Chondrocyte (in vitro differentiated cells): ENCODE data around the gene SLC25A10. TPM values are rescaled to one million over a fixed set of nuclear protein-coding genes. Genes with fewer than 3 reads are reported as not detected.

Experiments used
- DNase-seq: peaks from one replicate; pipeline ENCODE4 v3.0.0; 2021; ENCODE audit warnings: mixed read lengths, low spot score
- H3K27ac Mint-ChIP-seq: one replicate; pipeline ENCODE4 v1.8.0; 2021; ENCODE audit warnings: mild to moderate bottlenecking, moderate library complexity, mixed read lengths; ENCODE audit not compliant: unreplicated experiment
- H3K27me3 Mint-ChIP-seq: 2 replicates; pipeline ENCODE4 v1.8.0; 2021; ENCODE audit warnings: low read depth, mixed read lengths
- H3K36me3 Mint-ChIP-seq: 2 replicates; pipeline ENCODE4 v1.8.0; 2021; ENCODE audit warnings: low read depth, mixed read lengths
- H3K4me1 Mint-ChIP-seq: 2 replicates; pipeline ENCODE4 v1.8.0; 2021; ENCODE audit warnings: low read depth, mild to moderate bottlenecking, mixed read lengths
- H3K4me3 Mint-ChIP-seq: one replicate; pipeline ENCODE4 v1.8.0; 2021; ENCODE audit warnings: mild to moderate bottlenecking, moderate library complexity, mixed read lengths; ENCODE audit not compliant: unreplicated experiment
- H3K9me3 Mint-ChIP-seq: 2 replicates; pipeline ENCODE4 v1.8.0; 2021; ENCODE audit warnings: low read depth, mixed read lengths
- total RNA-seq: library from RNA; stranded (reverse); gene quantifications from 3 replicates; pipeline ENCODE4 v1.2.1, GENCODE V29; 2021
- TF ChIP-seq, protein P1 (sequence below): fragments of 200-600 bp; sonication (generic); IDR thresholded peaks from 2 replicates; pipeline ENCODE4 v1.5.0; 2021; ENCODE audit warnings: antibody characterized with exemption, mild to moderate bottlenecking, moderate library complexity

The SLC25A10 gene
- total RNA-seq, 1 donor from 2014 or later: 5.7 TPM

- Mint-ChIP-seq H3K4me3 (no peak overlapping the region), H3K27me3 (no peaks in the 10 kb centered on the region), H3K9me3 (no peaks in the 10 kb centered on the region), H3K4me1 (peaks cover 18% of the 10 kb centered on the region), H3K27ac (no peak overlapping the region), H3K36me3 (peaks cover 24% of the 10 kb centered on the region)
- no peak for DNase-seq
- TF ChIP-seq, protein P1, sequence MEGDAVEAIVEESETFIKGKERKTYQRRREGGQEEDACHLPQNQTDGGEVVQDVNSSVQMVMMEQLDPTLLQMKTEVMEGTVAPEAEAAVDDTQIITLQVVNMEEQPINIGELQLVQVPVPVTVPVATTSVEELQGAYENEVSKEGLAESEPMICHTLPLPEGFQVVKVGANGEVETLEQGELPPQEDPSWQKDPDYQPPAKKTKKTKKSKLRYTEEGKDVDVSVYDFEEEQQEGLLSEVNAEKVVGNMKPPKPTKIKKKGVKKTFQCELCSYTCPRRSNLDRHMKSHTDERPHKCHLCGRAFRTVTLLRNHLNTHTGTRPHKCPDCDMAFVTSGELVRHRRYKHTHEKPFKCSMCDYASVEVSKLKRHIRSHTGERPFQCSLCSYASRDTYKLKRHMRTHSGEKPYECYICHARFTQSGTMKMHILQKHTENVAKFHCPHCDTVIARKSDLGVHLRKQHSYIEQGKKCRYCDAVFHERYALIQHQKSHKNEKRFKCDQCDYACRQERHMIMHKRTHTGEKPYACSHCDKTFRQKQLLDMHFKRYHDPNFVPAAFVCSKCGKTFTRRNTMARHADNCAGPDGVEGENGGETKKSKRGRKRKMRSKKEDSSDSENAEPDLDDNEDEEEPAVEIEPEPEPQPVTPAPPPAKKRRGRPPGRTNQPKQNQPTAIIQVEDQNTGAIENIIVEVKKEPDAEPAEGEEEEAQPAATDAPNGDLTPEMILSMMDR: no peak
Measured at GRCh38 chr17:81687770-81688541, 24.1 kb upstream of the SLC25A10 start.

DNA sequence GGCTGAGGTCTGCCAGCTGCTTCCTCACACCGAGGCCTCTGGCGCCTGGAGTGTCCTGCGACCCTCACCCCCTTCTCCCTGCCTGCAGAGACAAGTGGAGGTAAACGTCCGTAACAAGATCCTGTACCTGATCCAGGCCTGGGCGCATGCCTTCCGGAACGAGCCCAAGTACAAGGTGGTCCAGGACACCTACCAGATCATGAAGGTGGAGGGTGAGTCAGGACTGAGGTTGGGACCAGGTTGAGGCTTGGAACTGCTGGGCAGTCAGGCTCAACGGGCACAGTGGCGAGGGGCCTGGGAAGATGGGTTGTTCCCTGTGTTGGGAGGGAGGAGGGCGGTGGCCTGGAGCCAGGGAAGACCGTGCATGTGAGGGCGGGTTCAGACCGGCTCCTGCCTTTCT is 23.5 kb upstream of the SLC25A10 start:
- Mint-ChIP-seq H3K9me3 (no peaks in the 10 kb centered on the region), H3K36me3 (peaks cover 24% of the 10 kb centered on the region), H3K4me1 (peaks cover 16% of the 10 kb centered on the region), H3K27me3 (no peaks in the 10 kb centered on the region), H3K27ac (no peak overlapping the region), H3K4me3 (no peak overlapping the region)
- TF ChIP-seq, protein P1: no peak
- no peak for DNase-seq

DNA sequence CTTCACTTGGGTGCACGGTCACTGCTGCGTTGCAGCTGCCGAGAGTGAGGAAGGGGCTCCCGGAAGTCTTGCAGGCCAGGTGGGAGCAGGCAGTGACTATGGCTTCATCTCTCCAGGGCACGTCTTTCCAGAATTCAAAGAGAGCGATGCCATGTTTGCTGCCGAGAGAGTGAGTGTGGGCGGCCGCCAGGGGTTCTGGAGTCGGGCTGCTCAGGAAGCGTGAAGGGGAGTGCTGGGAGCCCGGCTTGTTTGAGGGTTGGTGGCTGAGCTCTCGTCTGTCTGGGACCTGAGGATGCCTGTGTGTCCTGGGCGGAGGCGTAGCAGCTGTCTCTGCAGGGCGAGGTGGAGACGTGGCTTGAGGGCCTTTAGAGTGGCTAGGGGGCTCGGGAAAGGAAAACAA is 22.0 kb upstream of the SLC25A10 start:
- Mint-ChIP-seq H3K9me3 (no peaks in the 10 kb centered on the region), H3K27me3 (no peaks in the 10 kb centered on the region), H3K4me3 (no peak overlapping the region), H3K27ac (no peak overlapping the region), H3K4me1 (peaks cover 8% of the 10 kb centered on the region), H3K36me3 (peaks cover 24% of the 10 kb centered on the region)
- TF ChIP-seq, protein P1: no peak
- DNase-seq: no peak

DNA sequence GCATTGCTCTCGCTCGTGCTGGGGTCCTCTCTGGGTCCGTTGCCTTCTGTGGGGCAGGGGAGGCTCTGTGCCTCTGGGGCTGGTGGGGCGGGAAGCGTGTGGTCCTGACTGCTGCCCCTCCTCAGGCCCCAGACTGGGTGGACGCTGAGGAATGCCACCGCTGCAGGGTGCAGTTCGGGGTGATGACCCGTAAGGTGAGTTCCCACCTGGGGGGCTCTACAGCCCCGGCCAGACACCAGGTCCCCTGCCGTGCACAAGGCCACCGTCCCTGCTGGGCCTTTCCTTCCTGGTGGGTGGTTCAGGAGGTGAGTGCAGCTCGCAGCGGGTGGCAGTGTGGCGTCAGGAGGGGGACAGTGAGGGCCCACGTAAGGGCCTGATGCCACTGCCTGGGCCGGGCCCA is 21.5 kb upstream of the SLC25A10 start:
- H3K9me3 Mint-ChIP-seq: no peaks in the 10 kb centered on the region
- no peak overlapping the region for H3K4me3 Mint-ChIP-seq
- no peak for DNase-seq
- peaks cover 24% of the 10 kb centered on the region for H3K36me3 Mint-ChIP-seq
- peaks cover 3% of the 10 kb centered on the region for H3K4me1 Mint-ChIP-seq
- no peak overlapping the region for H3K27ac Mint-ChIP-seq
- H3K27me3 Mint-ChIP-seq: no peaks in the 10 kb centered on the region
- TF ChIP-seq, protein P1: no peak

- H3K4me3 Mint-ChIP-seq: no peak overlapping the region
- H3K27ac Mint-ChIP-seq: no peak overlapping the region
- no peaks in the 10 kb centered on the region for H3K27me3 Mint-ChIP-seq
- H3K4me1 Mint-ChIP-seq: no peaks in the 10 kb centered on the region
- peaks cover 25% of the 10 kb centered on the region for H3K36me3 Mint-ChIP-seq
- TF ChIP-seq, protein P1: no peak
- H3K9me3 Mint-ChIP-seq: no peaks in the 10 kb centered on the region
- DNase-seq: no peak
Measured at GRCh38 chr17:81691196-81691595, 20.9 kb upstream of the SLC25A10 start.
